ENCODE data around the gene SERINC3.

Gene SERINC3

GRCh38 chr20:44560229-44560628 is 38.4 kb upstream of the SERINC3 start:
- no peak for TF ChIP-seq CTCF (conservative IDR thresholded peaks at IDR 0.05; ENCODE audit: low read depth)
- ChIA-PET POLR2A (ENCODE audit: low non-redundant PET) (no interaction called here), CTCF (interaction anchor here (0.6 to 0.7 kb wide), 4 partner anchors 11 to 451 kb away, joined by 3 to 6 read pairs (median 4); no protein-coding TSS in a partner anchor)
- DNase-seq (ENCODE audit: low spot score): no peak
- no peak overlapping the region for H3K27ac ChIP-seq

GRCh38 chr20:44559302-44559701 is 37.4 kb upstream of the SERINC3 start:
- POLR2A ChIA-PET (ENCODE audit: low non-redundant PET): no interaction called here
- DNase-seq (ENCODE audit: low spot score): no peak
- CTCF ChIA-PET: interaction anchor here (0.7 kb wide), 1 partner anchor 565 kb away, joined by 5 read pairs; no protein-coding TSS in a partner anchor
- TF ChIP-seq CTCF (conservative IDR thresholded peaks at IDR 0.05; ENCODE audit: low read depth): no peak
- no peak overlapping the region for H3K27ac ChIP-seq

GRCh38 chr20:44552950-44553908 is 31.4 kb upstream of the SERINC3 start:
- no peak overlapping the region for H3K27ac ChIP-seq
- peak; percentile 67 for DNase-seq (ENCODE audit: low spot score)
- no peak for TF ChIP-seq CTCF (conservative IDR thresholded peaks at IDR 0.05; ENCODE audit: low read depth)
- ChIA-PET CTCF (interaction anchor here (0.6 to 0.8 kb wide), 4 partner anchors 44 to 58 kb away, joined by 3 to 5 read pairs (median 4); no protein-coding TSS in a partner anchor), POLR2A (ENCODE audit: low non-redundant PET) (interaction anchor here (0.8 kb wide), 1 partner anchor 26 kb away, joined by 5 read pairs; no protein-coding TSS in a partner anchor)

GRCh38 chr20:44552568-44552949 is 30.7 kb upstream of the SERINC3 start:
- CTCF ChIA-PET: interaction anchor here (0.6 to 0.8 kb wide), 2 partner anchors 15 to 45 kb away, joined by 5 to 6 read pairs; no protein-coding TSS in a partner anchor
- no peak for TF ChIP-seq CTCF (conservative IDR thresholded peaks at IDR 0.05; ENCODE audit: low read depth)
- POLR2A ChIA-PET (ENCODE audit: low non-redundant PET): interaction anchor here (0.8 kb wide), 1 partner anchor 26 kb away, joined by 5 read pairs; no protein-coding TSS in a partner anchor

GRCh38 chr20:44552050-44552449 is 30.2 kb upstream of the SERINC3 start:
- ChIA-PET CTCF (interaction anchor here (0.6 to 0.8 kb wide), 2 partner anchors 16 to 57 kb away, joined by 4 to 6 read pairs; no protein-coding TSS in a partner anchor), POLR2A (ENCODE audit: low non-redundant PET) (interaction anchor here (0.8 kb wide), 1 partner anchor 25 kb away, joined by 5 read pairs; no protein-coding TSS in a partner anchor)
- no peak for TF ChIP-seq CTCF (conservative IDR thresholded peaks at IDR 0.05; ENCODE audit: low read depth)
- DNase-seq (ENCODE audit: low spot score): no peak
- no peak overlapping the region for H3K27ac ChIP-seq

More at GRCh38 chr20:44552568-44552949, 30.7 kb upstream of the SERINC3 start:
- no peak overlapping the region for H3K27ac ChIP-seq
- DNase-seq (ENCODE audit: low spot score): no peak

GRCh38 chr20:44549123-44549522 is 27.3 kb upstream of the SERINC3 start:
- POLR2A ChIA-PET (ENCODE audit: low non-redundant PET): no interaction called here
- no peak for DNase-seq (ENCODE audit: low spot score)
- H3K27ac ChIP-seq: no peak overlapping the region
- no peak for TF ChIP-seq CTCF (conservative IDR thresholded peaks at IDR 0.05; ENCODE audit: low read depth)
- CTCF ChIA-PET: interaction anchor here (0.7 to 1.4 kb wide), 4 partner anchors 7 to 437 kb away, joined by 3 to 7 read pairs (median 4); no protein-coding TSS in a partner anchor

All from RWPE1 (cell line).